ENCODE results near the gene DKC1. TPM values are rescaled to one million over a fixed set of nuclear protein-coding genes. Genes with fewer than 3 reads are reported as not detected.

The DKC1 gene
- total RNA-seq, 1 donor from 2014 or later, result 81.0 TPM

DNA sequence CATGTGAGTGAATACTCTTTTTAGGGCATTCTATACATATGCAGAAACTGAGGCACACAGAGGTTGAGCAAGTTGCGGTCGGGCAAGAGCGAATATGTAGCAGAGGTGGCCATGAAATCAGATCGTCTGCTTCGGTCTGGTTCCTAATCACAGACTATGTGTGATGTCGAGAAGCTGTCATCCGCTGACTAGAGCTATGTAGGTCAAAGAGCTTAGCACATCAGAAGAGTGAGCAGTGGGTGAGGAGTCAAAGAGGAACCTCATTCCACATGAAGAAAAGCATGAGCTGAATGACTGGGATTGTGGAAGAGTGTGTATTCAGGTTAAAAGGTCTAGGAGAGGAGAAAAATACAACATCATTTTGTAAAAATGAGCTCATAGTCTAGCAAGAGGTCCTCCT is 30.8 kb upstream of the DKC1 start:
- no peak overlapping the region for H3K27ac Mint-ChIP-seq (ENCODE audit: unreplicated experiment)
- peaks cover 9% of the 10 kb centered on the region for H3K4me1 Mint-ChIP-seq
- no peak overlapping the region for H3K4me3 Mint-ChIP-seq
- H3K27me3 Mint-ChIP-seq (ENCODE audit: low read depth), result no peaks in the 10 kb centered on the region
- DNase-seq (ENCODE audit: low read depth, low spot score), result no peak
- H3K36me3 Mint-ChIP-seq (ENCODE audit: low read depth), result no peaks in the 10 kb centered on the region
- TF ChIP-seq, protein P1, sequence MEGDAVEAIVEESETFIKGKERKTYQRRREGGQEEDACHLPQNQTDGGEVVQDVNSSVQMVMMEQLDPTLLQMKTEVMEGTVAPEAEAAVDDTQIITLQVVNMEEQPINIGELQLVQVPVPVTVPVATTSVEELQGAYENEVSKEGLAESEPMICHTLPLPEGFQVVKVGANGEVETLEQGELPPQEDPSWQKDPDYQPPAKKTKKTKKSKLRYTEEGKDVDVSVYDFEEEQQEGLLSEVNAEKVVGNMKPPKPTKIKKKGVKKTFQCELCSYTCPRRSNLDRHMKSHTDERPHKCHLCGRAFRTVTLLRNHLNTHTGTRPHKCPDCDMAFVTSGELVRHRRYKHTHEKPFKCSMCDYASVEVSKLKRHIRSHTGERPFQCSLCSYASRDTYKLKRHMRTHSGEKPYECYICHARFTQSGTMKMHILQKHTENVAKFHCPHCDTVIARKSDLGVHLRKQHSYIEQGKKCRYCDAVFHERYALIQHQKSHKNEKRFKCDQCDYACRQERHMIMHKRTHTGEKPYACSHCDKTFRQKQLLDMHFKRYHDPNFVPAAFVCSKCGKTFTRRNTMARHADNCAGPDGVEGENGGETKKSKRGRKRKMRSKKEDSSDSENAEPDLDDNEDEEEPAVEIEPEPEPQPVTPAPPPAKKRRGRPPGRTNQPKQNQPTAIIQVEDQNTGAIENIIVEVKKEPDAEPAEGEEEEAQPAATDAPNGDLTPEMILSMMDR (conservative IDR thresholded peaks at IDR 0.05), result no peak
- H3K9me3 Mint-ChIP-seq, result peaks cover 3% of the 10 kb centered on the region

DNA sequence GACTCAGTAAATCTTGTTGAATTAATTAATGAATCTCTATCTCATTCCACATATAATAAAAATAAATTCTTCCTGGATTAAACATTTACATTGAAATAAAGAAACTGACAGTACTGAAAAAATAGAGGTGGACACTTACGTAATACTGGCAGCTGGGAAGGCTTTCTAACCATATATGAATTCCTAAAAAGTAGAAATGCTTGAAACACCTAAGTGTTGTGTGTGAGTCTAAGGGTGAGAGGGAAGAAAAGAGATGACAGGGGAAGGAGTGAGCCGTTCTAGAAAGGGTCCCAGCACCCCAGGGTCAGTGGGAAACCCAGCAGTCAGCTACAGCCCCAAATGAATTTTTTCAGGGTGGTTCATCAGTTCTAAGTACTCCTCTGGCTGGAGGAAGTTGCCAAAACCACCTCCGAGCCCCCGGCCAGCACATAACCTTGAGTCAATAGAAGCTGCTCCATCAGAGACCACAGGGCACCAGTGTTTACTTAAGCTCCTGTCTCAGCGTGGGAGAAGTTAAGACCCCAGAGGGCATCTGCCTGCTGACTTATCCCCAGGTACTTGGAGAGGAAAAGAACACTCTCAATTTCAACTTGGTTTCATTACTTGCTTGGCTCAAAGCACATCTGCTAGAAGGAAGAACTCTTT is 30.1 kb upstream of the DKC1 start:
- Mint-ChIP-seq H3K4me3 (no peak overlapping the region), H3K9me3 (peaks cover 5% of the 10 kb centered on the region), H3K27ac (ENCODE audit: unreplicated experiment) (no peak overlapping the region), H3K36me3 (ENCODE audit: low read depth) (no peaks in the 10 kb centered on the region), H3K27me3 (ENCODE audit: low read depth) (no peaks in the 10 kb centered on the region), H3K4me1 (peaks cover 9% of the 10 kb centered on the region)
- DNase-seq (ENCODE audit: low read depth, low spot score), result no peak
- TF ChIP-seq, protein P1 (conservative IDR thresholded peaks at IDR 0.05), result no peak

DNA sequence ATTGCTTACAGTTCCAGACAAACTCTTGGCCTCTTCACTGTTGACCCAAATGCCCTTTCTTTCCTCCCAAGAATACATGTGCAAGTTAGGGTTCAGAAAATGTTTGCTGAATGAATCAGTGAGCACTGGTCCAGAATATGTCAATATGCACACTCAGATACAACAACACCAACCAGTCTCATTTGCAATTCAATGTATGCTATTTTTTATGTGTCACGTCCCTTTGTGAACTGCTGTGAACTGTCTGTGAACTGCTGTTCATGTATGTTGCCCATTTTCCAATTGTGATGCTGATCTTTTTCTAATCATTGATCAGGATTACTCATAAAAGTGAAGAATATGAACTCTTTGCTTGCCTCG is 29.6 kb upstream of the DKC1 start:
- Mint-ChIP-seq H3K4me1 (peaks cover 9% of the 10 kb centered on the region), H3K27ac (ENCODE audit: unreplicated experiment) (no peak overlapping the region), H3K36me3 (ENCODE audit: low read depth) (no peaks in the 10 kb centered on the region), H3K9me3 (peaks cover 5% of the 10 kb centered on the region), H3K4me3 (no peak overlapping the region), H3K27me3 (ENCODE audit: low read depth) (no peaks in the 10 kb centered on the region)
- no peak for DNase-seq (ENCODE audit: low read depth, low spot score)
- TF ChIP-seq, protein P1 (conservative IDR thresholded peaks at IDR 0.05), result no peak

DNA sequence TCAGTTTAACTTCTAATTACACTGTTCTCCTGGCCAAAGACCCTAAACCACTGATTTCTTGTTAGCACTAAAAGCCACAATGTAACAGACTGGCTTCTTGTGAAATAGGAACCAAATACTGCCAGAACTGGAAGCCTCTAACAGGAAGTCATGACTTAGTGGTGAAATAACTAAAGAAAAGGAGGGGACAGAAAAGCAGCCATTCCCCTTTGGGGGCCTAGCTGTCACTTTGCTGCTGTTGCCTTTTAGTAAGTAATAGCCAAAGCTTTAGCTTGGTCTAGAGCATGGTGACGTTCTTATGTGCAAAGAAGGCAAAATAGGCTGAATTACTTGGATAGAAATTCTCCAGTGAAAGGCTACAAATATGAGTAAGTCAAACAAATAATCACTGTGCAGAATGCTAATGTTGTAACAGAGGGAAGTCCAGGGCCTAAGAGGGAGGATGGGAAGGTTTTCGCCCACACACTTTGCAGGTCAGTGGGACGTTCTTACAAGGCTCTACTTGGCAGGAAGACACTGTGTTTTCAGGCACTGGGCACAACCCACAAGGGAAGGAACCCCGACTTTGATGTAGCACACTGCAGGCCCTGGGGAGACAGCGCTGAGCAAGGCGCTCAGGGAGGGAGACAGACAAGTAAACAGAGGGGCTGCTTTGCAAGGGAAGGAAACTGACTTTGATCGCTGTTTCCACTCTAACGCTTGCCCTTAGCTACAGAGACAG is 28.4 kb upstream of the DKC1 start:
- Mint-ChIP-seq H3K9me3 (peaks cover 5% of the 10 kb centered on the region), H3K36me3 (ENCODE audit: low read depth) (no peaks in the 10 kb centered on the region), H3K4me1 (peaks cover 9% of the 10 kb centered on the region), H3K27ac (ENCODE audit: unreplicated experiment) (peak overlapping the region; percentile 82), H3K27me3 (ENCODE audit: low read depth) (no peaks in the 10 kb centered on the region), H3K4me3 (no peak overlapping the region)
- DNase-seq (ENCODE audit: low read depth, low spot score), result no peak
- TF ChIP-seq, protein P1 (conservative IDR thresholded peaks at IDR 0.05), result no peak

DNA sequence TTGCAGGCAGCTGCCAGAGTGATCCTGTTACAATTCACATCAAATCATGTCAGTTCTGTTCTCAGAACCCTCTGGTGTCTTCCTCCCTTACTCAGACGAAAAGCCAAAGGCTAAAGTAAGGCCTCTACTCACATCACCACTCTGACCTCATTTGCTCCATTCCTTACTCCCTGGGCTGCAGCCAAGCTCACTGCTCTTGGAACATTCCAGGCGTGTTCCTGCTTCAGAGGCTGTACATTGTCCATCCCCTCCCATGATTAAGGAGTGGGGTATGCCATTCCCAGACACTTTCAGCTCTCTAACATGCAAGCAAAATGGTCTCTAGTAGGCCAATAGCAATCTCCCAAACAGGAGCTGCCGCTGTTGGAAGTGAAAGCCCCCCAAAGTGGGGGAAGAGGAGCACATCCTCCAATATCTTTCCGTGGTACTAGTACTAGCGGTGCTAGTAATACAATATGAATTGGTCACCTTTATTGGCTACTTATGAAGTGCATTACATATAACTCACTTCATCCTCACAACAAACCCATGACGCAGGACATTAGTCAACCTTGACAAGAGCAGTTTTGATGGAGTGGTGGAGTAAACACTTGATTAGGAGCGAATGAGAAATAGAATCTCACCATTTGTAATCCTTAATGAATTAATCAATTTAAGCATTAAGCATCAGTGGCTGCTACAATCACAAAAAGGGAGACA is 26.8 kb upstream of the DKC1 start:
- DNase-seq (ENCODE audit: low read depth, low spot score), result no peak
- H3K36me3 Mint-ChIP-seq (ENCODE audit: low read depth), result no peaks in the 10 kb centered on the region
- peaks cover 3% of the 10 kb centered on the region for H3K27me3 Mint-ChIP-seq (ENCODE audit: low read depth)
- H3K4me3 Mint-ChIP-seq, result no peak overlapping the region
- H3K9me3 Mint-ChIP-seq, result peaks cover 2% of the 10 kb centered on the region
- H3K27ac Mint-ChIP-seq (ENCODE audit: unreplicated experiment), result no peak overlapping the region
- TF ChIP-seq, protein P1 (conservative IDR thresholded peaks at IDR 0.05), result no peak
- H3K4me1 Mint-ChIP-seq, result peaks cover 9% of the 10 kb centered on the region
